ENCODE data around the gene IL2RG. TPM values are rescaled to one million over a fixed set of nuclear protein-coding genes. Genes with fewer than 3 reads are reported as not detected.

Gene IL2RG
- total and polyA plus RNA-seq, 7 donors = 0.93 to 2.8 (median 1.2) TPM

DNA sequence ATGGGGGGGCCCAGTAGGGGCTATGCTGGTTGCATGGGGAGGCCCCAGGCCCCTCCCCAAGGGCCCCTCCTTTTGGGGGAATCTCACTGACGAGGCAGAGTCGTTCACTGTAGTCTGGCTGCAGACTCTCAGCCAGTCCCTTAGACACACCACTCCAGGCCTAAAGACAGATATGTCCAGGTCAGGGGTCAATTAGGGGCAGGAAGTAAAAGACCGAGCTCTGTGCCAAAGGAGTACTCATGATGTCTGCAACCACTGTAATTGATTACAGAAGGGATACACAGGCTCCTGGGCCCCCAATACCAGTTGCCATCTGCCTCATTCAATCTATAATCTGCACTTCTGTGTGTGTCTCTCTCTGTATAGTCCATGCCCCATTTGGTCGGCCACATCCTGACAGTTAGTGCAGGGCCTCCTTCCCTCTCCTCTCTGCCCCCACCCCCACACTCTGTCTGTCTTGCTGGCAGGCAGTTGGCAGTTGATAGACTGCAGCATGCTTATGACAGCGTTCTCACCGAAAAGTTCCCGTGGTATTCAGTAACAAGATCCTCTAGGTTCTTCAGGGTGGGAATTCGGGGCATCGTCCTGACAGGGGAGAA is 3.5 kb downstream of the IL2RG start:
- WGBS, 3 donors = 28 to 51% (median 39%) methylated on average over 9 of the region's 9 CpGs
- Histone ChIP-seq H3K27ac (no peak overlapping the region), H3K9me3 (no peaks in the 10 kb centered on the region), H3K36me3 (ENCODE audit: insufficient read depth in 1 of 2, low read depth in 1 of 2) (no peaks in the 10 kb centered on the region), H3K27me3 (ENCODE audit: insufficient read depth in 3 of 3, low read length in 2 of 3) (no peaks in the 10 kb centered on the region), H3K4me3 (no peak overlapping the region), H3K4me1 (no peaks in the 10 kb centered on the region)
- ATAC-seq (no peak), DNase-seq (no peak)
- intact Hi-C loops (cut with DNase I) = no loop called here
- TF ChIP-seq, protein P1, sequence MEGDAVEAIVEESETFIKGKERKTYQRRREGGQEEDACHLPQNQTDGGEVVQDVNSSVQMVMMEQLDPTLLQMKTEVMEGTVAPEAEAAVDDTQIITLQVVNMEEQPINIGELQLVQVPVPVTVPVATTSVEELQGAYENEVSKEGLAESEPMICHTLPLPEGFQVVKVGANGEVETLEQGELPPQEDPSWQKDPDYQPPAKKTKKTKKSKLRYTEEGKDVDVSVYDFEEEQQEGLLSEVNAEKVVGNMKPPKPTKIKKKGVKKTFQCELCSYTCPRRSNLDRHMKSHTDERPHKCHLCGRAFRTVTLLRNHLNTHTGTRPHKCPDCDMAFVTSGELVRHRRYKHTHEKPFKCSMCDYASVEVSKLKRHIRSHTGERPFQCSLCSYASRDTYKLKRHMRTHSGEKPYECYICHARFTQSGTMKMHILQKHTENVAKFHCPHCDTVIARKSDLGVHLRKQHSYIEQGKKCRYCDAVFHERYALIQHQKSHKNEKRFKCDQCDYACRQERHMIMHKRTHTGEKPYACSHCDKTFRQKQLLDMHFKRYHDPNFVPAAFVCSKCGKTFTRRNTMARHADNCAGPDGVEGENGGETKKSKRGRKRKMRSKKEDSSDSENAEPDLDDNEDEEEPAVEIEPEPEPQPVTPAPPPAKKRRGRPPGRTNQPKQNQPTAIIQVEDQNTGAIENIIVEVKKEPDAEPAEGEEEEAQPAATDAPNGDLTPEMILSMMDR (IDR thresholded peaks at IDR 0.05) = no peak

DNA sequence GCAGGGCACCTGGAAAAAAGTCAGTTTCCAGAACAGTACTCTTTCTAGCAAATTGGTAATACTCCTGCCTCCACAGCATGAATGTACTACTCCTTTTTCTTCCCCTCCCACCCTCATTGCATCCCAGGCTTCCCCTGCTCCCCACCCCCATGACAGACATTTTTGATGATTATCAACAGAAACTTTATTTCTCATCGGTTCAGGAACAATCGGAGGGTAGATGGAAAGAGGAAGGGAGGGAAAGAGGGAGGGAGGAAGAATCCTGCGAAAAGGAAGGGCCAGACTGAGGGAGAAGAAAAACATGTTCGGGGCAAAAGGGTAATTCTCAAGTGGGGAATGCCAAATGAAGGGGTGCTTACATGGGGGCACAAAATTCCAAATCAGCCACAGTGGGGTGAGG is 4.1 kb downstream of the IL2RG start:
- 65 to 74% (median 67%) methylated on average over 4 of the region's 4 CpGs for WGBS, 3 donors
- Histone ChIP-seq H3K4me1 (no peaks in the 10 kb centered on the region), H3K4me3 (no peak overlapping the region), H3K27me3 (ENCODE audit: insufficient read depth in 3 of 3, low read length in 2 of 3) (no peaks in the 10 kb centered on the region), H3K9me3 (no peaks in the 10 kb centered on the region), H3K36me3 (ENCODE audit: insufficient read depth in 1 of 2, low read depth in 1 of 2) (no peaks in the 10 kb centered on the region), H3K27ac (no peak overlapping the region)
- ATAC-seq (no peak), DNase-seq (no peak)
- TF ChIP-seq, protein P1 (IDR thresholded peaks at IDR 0.05) = no peak
- intact Hi-C loops (cut with DNase I) = no loop called here

DNA sequence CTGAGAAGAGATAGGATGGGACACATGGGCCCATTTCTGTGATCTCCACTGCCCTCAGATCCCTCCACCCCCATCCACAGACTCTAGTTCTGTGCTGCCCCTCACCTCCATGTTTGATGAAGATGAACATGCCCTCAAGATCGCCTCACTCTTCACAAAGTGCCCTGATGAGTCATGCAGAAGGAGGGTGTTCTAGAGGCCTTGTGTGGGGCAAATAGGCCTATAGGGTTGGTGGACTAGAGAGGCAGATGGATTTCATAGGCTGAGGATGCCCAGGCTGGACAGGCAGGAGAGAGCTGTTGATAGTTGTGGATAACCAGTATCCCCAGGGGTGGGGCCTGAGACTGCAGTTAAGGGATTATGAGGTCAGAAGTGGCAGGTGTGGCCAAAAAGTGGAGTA is 5.0 kb downstream of the IL2RG start, which contains the start of gene CXorf65:
CXorf65 (minus strand) TSS at position 314 of the 400 bp plus-strand sequence; CDS start at position 130, 184 bp downstream.
- WGBS, 3 donors = 60 to 100% (median 96%) methylated on average over 1 of the region's 1 CpG
- Histone ChIP-seq H3K27ac (no peak within 1 kb of the TSS), H3K9me3 (no peaks in the 10 kb centered on the region), H3K4me3 (no peak within 1 kb of the TSS), H3K4me1 (no peaks in the 10 kb centered on the region), H3K36me3 (ENCODE audit: insufficient read depth in 1 of 2, low read depth in 1 of 2) (peaks cover 0 to 3% of the 10 kb centered on the region in 2 donors), H3K27me3 (ENCODE audit: insufficient read depth in 3 of 3, low read length in 2 of 3) (peaks cover 0 to 1% (median 0%) of the 10 kb centered on the region in 3 donors)
- TF ChIP-seq, protein P1 (IDR thresholded peaks at IDR 0.05) = no peak
- DNase-seq = no peak
- ATAC-seq = no peak
- intact Hi-C loops (cut with DNase I) = no loop called here

DNA sequence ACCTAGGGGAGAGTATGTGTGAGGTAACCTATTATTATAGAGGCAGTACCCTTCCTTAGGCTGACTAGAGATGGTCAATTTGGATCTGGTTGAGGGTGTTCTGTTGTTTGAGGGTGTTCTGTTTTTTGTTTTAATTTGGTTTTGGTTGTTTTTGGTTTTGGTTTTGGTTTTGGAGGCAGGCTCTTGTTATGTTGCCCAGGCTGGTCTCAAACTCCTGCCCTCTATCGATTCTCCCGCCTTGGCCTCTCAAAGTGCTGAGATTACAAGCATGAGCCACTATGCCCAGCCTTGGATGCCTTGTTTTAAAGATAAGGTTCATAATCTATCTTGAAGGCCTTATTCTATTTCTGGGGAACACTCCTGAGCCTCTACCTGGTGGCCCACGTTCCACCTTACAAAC is 5.7 kb downstream of the IL2RG start:
- Histone ChIP-seq H3K4me3 (no peak overlapping the region), H3K27ac (no peak overlapping the region), H3K27me3 (ENCODE audit: insufficient read depth in 3 of 3, low read length in 2 of 3) (peaks cover 0 to 9% (median 0%) of the 10 kb centered on the region in 3 donors), H3K4me1 (no peaks in the 10 kb centered on the region), H3K9me3 (no peaks in the 10 kb centered on the region), H3K36me3 (ENCODE audit: insufficient read depth in 1 of 2, low read depth in 1 of 2) (peaks cover 0 to 8% of the 10 kb centered on the region in 2 donors)
- WGBS, 3 donors = 84 to 95% (median 94%) methylated on average over 3 of the region's 3 CpGs
- DNase-seq (no peak), ATAC-seq (no peak)
- intact Hi-C loops (cut with DNase I) = no loop called here
- TF ChIP-seq, protein P1 (IDR thresholded peaks at IDR 0.05) = no peak
